NT2/D1 (cell line): Measurements from ENCODE around the gene HOXD4.

Experiments
- DNase-seq: peaks from one replicate; pipeline ENCODE4 v3.0.0-alpha.2; 2011; ENCODE audit warnings: low read depth, low spot score
- H3K27me3 ChIP-seq: 2 replicates; pipeline ENCODE4 v1.6.0; 2011; ENCODE audit warnings: mild to moderate bottlenecking; ENCODE audit not compliant: insufficient read length, insufficient read depth
- H3K36me3 ChIP-seq: 2 replicates; pipeline ENCODE4 v1.6.1; 2011; ENCODE audit warnings: mild to moderate bottlenecking, low read length, mixed read lengths; ENCODE audit not compliant: insufficient read depth, insufficient read length
- H3K4me1 ChIP-seq: 2 replicates; pipeline ENCODE4 v1.5.1; 2011; ENCODE audit not compliant: insufficient read depth, insufficient read length
- H3K4me3 ChIP-seq: 2 replicates; pipeline ENCODE4 v1.5.1; 2011; ENCODE audit warnings: low read depth; ENCODE audit not compliant: insufficient read length
- H3K9ac ChIP-seq: 2 replicates; pipeline ENCODE4 v1.6.0; 2011; ENCODE audit warnings: low read depth; ENCODE audit not compliant: insufficient read length
- H3K9me3 ChIP-seq: 2 replicates; pipeline ENCODE4 v1.5.1; 2011; ENCODE audit warnings: mild to moderate bottlenecking, low read length; ENCODE audit not compliant: insufficient read depth
- SUZ12 ChIP-seq: IDR thresholded peaks from 2 replicates; pipeline ENCODE4 v1.6.1; 2011; ENCODE audit not compliant: insufficient read length, insufficient read depth; ENCODE audit errors: extremely low read depth
- YY1 ChIP-seq: IDR thresholded peaks from 2 replicates; pipeline ENCODE4 v1.6.1; 2011; ENCODE audit not compliant: insufficient read length, insufficient read depth
- ZNF274 ChIP-seq: IDR thresholded peaks from 2 replicates; pipeline ENCODE4 v1.6.1; 2011; ENCODE audit warnings: mild to moderate bottlenecking, low read depth, low read length

HOXD4 gene

DNA sequence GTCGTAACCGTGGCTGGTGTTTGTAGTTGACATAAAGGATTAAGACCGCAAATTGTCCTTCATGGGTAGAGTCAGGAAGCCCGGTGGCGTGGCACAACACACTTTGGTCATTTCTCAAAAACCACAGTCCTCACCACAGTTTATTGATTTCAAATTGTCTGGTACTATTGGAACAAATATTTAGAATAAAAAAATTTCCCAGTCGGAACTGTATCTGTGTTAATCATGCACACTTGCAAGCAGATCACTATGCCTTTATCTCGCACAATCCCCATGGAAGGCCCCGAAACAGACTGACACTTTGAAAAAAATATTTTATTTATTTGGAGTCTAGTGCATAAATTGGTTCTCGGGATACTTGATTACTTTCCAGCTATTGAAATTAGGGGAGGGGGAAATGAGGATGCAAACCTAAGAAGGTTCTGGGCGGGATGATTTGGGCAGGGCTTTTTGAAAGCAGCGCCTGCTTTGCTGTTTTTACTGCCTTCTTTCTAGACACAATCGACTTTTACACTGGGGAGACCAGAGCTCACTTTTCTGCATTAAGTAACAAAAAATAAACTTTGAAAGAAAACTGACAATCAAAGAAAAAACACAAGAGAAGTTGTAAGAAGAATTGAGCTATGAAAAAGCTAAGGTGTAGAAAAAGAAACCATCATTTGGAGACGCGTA is 21.7 kb downstream of the HOXD4 start:
- peaks cover 100% of the 10 kb centered on the region for H3K27me3 ChIP-seq
- peaks cover 8% of the 10 kb centered on the region for H3K4me1 ChIP-seq
- H3K36me3 ChIP-seq = no peaks in the 10 kb centered on the region
- TF ChIP-seq SUZ12 (no peak), YY1 (no peak), ZNF274 (no peak)
- no peak overlapping the region for H3K4me3 ChIP-seq
- H3K9ac ChIP-seq = no peak overlapping the region
- H3K9me3 ChIP-seq = no peaks in the 10 kb centered on the region
- DNase-seq = no peak

DNA sequence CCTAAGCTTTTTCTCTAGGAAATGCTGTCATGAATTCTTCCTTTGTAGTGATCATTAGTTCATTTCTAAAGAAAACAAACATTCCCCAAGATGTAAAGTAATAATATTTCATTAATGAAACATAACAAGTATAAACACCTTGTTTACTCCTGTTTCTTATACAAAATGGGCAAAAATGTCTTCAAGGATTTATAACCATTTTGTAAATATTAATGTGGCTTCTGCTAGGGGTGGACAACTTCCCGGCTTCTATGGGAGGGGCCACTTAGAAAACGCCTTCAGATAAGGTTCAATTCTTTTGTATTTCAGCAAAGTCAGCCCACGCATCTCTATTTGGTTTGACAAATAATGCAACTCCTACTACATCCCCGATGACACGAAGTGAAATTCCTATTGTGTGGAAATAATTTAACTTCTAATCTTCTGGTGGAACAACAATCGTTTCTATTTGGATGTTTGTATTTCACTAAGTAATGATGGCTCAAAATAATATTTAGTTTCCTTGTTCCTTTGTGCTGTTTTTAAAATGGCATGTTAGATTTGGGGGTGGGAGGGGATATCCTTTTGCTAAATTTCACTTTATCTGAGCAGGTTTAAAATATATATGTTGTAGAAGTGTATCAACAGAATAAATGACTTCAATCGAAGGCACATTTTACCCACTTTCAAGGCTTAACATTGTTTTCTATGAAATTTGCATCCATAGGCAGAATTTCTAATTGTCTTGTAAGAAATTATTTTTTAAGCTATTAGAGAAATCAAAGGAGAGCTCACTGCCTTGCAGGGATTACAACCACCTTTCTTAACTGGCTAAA is 22.4 kb downstream of the HOXD4 start:
- no peak overlapping the region for H3K9ac ChIP-seq
- H3K27me3 ChIP-seq = peaks cover 100% of the 10 kb centered on the region
- no peak for DNase-seq
- no peaks in the 10 kb centered on the region for H3K36me3 ChIP-seq
- TF ChIP-seq ZNF274 (no peak), SUZ12 (no peak), YY1 (no peak)
- no peak overlapping the region for H3K4me3 ChIP-seq
- no peaks in the 10 kb centered on the region for H3K9me3 ChIP-seq
- peaks cover 8% of the 10 kb centered on the region for H3K4me1 ChIP-seq

DNA sequence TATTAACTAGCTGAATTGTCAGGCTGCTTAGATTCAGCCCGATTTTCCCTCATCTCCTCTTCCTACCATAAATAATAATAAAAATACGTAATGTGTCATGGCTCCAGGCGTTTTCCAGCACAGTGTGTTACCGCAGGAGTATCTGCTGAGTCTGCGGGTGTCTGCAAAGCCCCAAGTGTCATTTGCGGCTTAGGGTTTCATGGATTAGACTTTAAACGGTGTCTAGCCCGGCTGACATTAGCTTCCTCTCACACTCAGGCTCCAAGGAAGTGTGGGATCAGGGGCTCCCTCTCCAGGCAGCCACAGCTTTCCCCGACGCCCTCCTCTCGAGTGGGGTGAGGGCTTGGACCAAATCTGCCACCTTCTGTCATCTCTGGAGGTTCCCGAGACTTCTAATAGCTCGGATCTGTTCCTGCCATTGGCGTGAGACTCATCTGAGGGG is 23.1 kb downstream of the HOXD4 start:
- Histone ChIP-seq H3K27me3 (peaks cover 100% of the 10 kb centered on the region), H3K9ac (peak overlapping the region; percentile 37), H3K36me3 (no peaks in the 10 kb centered on the region), H3K4me1 (peaks cover 8% of the 10 kb centered on the region), H3K9me3 (no peaks in the 10 kb centered on the region), H3K4me3 (no peak overlapping the region)
- TF ChIP-seq ZNF274 (no peak), SUZ12 (peak; percentile 62), YY1 (no peak)
- no peak for DNase-seq

DNA sequence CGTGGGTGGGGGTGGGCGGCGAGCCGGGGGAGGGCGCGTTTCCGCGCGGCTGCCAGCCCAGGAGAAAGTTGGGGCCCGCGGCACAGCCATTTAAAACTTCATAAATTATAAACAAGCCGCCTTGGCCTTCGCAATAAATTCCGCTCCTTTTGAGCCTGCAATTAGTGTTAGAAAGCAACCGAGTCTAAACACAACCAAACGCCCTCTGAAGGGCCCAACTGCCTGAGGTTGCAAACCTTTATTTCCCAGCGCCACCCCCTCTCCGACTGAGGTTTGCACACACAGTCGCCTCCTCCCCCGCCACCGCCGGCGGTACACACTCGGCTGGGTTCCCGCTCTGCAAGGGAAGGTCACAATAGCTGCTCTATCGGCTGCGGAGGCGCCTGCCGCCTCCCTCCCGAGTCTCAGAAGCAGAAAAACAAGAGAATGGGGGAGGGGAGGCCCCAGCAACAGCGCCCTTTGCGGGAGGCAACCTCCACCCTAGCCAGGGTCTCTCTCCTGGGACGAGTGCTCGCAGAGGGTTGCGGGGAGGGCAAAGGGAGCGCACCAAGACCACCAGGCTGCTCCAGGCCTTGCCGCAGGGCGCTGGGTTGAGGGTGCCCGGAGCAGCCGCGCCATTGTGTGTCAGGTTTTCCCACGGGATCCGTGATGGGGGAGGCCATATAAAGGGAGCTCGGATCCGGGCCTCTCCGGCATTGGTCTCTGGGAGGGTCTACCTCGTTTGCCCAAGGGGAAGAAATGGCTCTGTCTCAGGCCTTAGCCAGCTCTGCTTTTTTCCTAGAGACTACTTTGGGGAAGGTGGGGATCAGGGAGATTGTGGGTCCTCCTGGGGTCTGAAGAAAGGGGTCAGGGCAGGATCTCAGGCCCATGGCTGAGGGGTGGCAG is 23.7 kb downstream of the HOXD4 start:
- peak overlapping the region; percentile 24 for H3K4me3 ChIP-seq
- TF ChIP-seq YY1 (no peak), ZNF274 (no peak)
- H3K27me3 ChIP-seq = peaks cover 100% of the 10 kb centered on the region
- H3K9me3 ChIP-seq = no peaks in the 10 kb centered on the region
- H3K4me1 ChIP-seq = peaks cover 8% of the 10 kb centered on the region
- peak overlapping the region; percentile 37 for H3K9ac ChIP-seq
- peak; percentile 70 for DNase-seq
- H3K36me3 ChIP-seq = no peaks in the 10 kb centered on the region

DNA sequence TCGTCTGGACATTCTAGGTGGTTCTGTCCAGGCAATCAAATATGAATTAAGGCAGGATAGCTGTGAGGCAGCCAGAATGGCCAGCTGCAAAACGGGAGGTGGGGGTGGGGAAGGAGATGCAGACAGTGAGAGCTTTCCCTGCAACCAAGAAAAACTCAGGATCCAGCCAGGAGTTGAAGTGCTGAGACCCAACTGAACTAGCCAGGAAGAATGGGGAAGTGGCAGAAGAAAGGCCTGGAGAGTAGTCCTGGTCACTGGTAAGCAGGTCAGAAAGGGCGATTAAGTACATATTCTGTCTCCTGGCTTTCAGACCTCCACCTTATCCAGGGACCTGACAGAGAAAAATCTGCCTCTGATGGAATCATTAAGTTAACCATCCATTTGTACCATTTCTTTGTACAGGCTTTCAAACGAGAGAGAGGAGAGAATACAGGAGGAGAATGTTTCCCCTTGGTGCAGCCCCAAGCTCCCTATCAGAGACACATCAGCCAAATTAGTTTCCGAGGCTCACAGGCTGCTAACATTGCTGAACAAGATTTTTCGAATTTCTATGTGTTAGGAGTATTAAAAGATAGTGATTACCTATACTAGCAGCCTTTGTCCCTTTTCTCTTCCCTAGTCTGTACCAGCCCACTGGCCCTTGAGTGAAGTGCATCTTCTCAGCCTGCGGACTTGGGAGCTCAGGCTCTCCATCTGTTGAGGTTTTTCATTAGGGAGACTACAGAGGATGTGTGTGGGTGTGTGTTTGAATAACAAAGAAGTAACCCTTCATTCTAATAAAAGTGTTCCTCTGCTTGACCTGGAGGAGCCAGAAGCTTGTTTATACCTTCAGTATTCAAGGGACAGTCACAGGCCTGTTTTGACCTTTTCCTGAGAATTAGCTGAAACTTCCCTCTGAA is 24.6 kb downstream of the HOXD4 start:
- Histone ChIP-seq H3K4me1 (peaks cover 8% of the 10 kb centered on the region), H3K9me3 (no peaks in the 10 kb centered on the region), H3K36me3 (no peaks in the 10 kb centered on the region), H3K27me3 (peaks cover 100% of the 10 kb centered on the region), H3K4me3 (no peak overlapping the region), H3K9ac (no peak overlapping the region)
- DNase-seq = no peak
- TF ChIP-seq SUZ12 (no peak), YY1 (no peak), ZNF274 (no peak)

DNA sequence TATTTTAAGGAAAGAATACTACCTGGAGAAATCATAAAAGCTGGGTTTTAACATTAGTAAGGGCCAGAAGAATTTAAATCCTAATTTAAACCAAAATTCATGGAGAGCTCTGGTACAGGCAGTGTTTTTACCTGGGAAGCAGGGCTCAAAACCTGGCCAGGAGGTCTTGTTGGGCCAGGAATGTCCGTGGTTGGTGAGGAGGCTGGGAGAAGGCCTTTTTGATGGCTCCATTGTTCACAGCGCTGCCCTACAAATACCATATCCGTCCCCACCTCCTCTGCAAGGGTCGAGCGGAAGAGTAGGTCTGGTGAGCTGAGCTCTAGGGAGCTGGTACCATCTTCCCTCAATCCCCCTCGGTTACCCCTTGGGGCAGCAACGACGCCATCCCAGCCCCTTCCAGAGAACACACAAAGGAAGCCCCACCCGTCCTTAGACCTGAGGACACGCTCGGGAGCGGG is 26.3 kb downstream of the HOXD4 start:
- Histone ChIP-seq H3K9ac (peak overlapping the region; percentile 62), H3K27me3 (peaks cover 100% of the 10 kb centered on the region), H3K4me3 (peak overlapping the region; percentile 41), H3K4me1 (peaks cover 8% of the 10 kb centered on the region), H3K36me3 (no peaks in the 10 kb centered on the region), H3K9me3 (no peaks in the 10 kb centered on the region)
- no peak for TF ChIP-seq SUZ12
- TF ChIP-seq ZNF274 = no peak
- no peak for TF ChIP-seq YY1
- DNase-seq = no peak
